ENCODE data around the gene CGB7. TPM values are rescaled to one million over a fixed set of nuclear protein-coding genes. Genes with fewer than 3 reads are reported as not detected.

The CGB7 gene
- total RNA-seq, 1 experiment from 2014 or later: 0.04 TPM

DNA sequence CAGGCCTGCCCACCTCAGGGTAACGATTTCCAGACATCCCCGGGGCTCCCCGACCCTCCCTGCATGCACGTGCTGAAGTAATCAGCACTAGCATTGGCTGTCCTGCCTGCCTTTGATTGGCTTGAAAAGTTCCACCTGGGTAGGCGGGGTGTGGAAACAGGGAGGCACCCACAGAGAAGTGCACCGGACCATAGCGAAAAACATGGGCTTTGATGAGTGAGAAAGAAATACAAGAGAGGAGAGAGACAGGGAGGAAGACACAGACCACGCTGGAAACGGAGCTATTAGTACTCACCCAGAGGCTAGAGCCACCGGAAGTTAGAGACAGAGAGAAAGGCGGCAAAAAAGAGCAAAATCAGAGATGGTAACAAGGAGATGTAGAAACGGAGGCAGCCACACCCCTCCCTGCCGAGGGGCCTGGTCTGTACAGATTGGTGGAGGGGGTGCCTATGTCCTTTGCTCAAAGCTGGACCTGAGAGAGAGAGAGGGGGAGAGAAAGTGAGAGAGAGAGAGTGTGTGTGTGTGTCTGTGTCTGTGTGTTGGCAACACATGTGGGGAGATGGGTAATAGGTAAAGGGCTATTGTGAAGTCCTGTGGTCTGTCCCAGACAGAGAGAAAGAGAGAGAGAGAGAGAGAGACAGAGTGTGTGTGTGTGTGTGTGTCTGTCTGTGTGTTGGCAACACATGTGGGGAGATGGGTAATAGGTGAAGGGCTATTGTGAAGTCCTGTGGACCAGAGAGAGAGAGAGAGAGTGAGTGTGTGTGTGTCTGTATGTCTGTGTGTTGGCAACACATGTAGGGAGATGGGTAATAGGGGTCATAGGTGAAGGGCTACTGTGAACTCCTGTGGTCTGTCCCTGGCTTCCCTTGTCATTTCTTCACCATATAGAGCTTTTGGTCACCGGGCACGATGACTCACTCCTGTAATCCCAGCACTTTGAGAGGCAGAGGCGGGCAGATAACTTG is 36.3 kb downstream of the CGB7 start:
- no peaks in the 10 kb centered on the region for H3K9me3 ChIP-seq (ENCODE audit: low read length)
- POLR2A ChIA-PET (ENCODE audit: unreplicated experiment): no interaction called here
- no peak overlapping the region for H3K4me3 ChIP-seq (ENCODE audit: low read length)
- no peak overlapping the region for H3K4me2 ChIP-seq (ENCODE audit: low read length)
- CTCF ChIA-PET: no interaction called here
- no peaks in the 10 kb centered on the region for H3K27me3 ChIP-seq (ENCODE audit: low read length)
- intact Hi-C loops (cut with micrococcal nuclease): no loop called here
- ATAC-seq: no peak
- DNase-seq: peak; percentile 26
- BruUV-seq (replicated peaks): no TSS peak
- H3K9ac ChIP-seq (ENCODE audit: low read length): no peak overlapping the region
- H3F3A ChIP-seq (ENCODE audit: low read length, unreplicated experiment): no peaks in the 10 kb centered on the region
- no peaks in the 10 kb centered on the region for H4K20me1 ChIP-seq (ENCODE audit: low read length)
- no peaks in the 10 kb centered on the region for H3K9me2 ChIP-seq (replicated peaks; ENCODE audit: low read length)
- TF ChIP-seq EZH2 (IDR thresholded peaks at IDR 0.05; ENCODE audit: low read length, unreplicated experiment) (no peak), CTCF (conservative IDR thresholded peaks at IDR 0.05; ENCODE audit: low read depth, low read length) (no peak), EZH2phosphoT487 (IDR thresholded peaks at IDR 0.05; ENCODE audit: borderline replicate concordance, low read length) (no peak)
- H3K27ac ChIP-seq (ENCODE audit: low read length): no peak overlapping the region
- H3K36me3 ChIP-seq (ENCODE audit: low read depth, low read length): no peaks in the 10 kb centered on the region
- H2AFZ ChIP-seq (ENCODE audit: low read length): no peak overlapping the region
- peaks cover 10% of the 10 kb centered on the region; the same call in 1 of the 2 replicates for H3K4me1 ChIP-seq (ENCODE audit: insufficient read depth, low read length)
- no peaks in the 10 kb centered on the region for H3K79me2 ChIP-seq (ENCODE audit: low read length)

- Histone ChIP-seq H3K4me2 (ENCODE audit: low read length) (no peak overlapping the region), H3K9me3 (ENCODE audit: low read length) (no peaks in the 10 kb centered on the region), H2AFZ (ENCODE audit: low read length) (no peak overlapping the region), H3K79me2 (ENCODE audit: low read length) (no peaks in the 10 kb centered on the region), H3K4me1 (ENCODE audit: insufficient read depth, low read length) (peaks cover 10% of the 10 kb centered on the region; the same call in 1 of the 2 replicates), H3F3A (ENCODE audit: low read length, unreplicated experiment) (no peaks in the 10 kb centered on the region), H3K27me3 (ENCODE audit: low read length) (no peaks in the 10 kb centered on the region), H3K4me3 (ENCODE audit: low read length) (no peak overlapping the region), H3K9me2 (replicated peaks; ENCODE audit: low read length) (no peaks in the 10 kb centered on the region), H3K36me3 (ENCODE audit: low read depth, low read length) (no peaks in the 10 kb centered on the region), H4K20me1 (ENCODE audit: low read length) (no peaks in the 10 kb centered on the region), H3K9ac (ENCODE audit: low read length) (no peak overlapping the region), H3K27ac (ENCODE audit: low read length) (no peak overlapping the region)
- no TSS peak for BruUV-seq (replicated peaks)
- DNase-seq (no peak), ATAC-seq (no peak)
- intact Hi-C loops (cut with micrococcal nuclease): no loop called here
- TF ChIP-seq EZH2phosphoT487 (IDR thresholded peaks at IDR 0.05; ENCODE audit: borderline replicate concordance, low read length) (no peak), CTCF (conservative IDR thresholded peaks at IDR 0.05; ENCODE audit: low read depth, low read length) (no peak), EZH2 (IDR thresholded peaks at IDR 0.05; ENCODE audit: low read length, unreplicated experiment) (no peak)
- POLR2A ChIA-PET (ENCODE audit: unreplicated experiment): no interaction called here
- CTCF ChIA-PET: no interaction called here
Observed at GRCh38 chr19:49020342-49020741, 37.2 kb downstream of the CGB7 start.
